B cell (primary cell): ENCODE measurements around the gene LNX1. TPM values are rescaled to one million over a fixed set of nuclear protein-coding genes. Genes with fewer than 3 reads are reported as not detected.

Experiments used
- ATAC-seq: fragments of 200-7000 bp; cut with Tn5 transposase; one replicate; pipeline ENCODE4 v1.10.0; 2021; ENCODE audit warnings: low read depth, mild to moderate bottlenecking, moderate number of reproducible peaks, moderate library complexity
- CTCF ChIA-PET: fragments of 350-600 bp; sonication (Branson Sonifier 250); formaldehyde crosslinking; loops from one replicate; lab custom pipeline; 2021; ENCODE audit warnings: antibody characterized with exemption, inconsistent platforms; lab: Charles Lee
- POLR2A ChIA-PET: fragments of 350-600 bp; sonication (Branson Sonifier 250); formaldehyde crosslinking; loops from one replicate; lab custom pipeline; 2021; ENCODE audit warnings: antibody characterized with exemption; lab: Charles Lee
- DNase-seq: peaks from one replicate; pipeline ENCODE4 v3.0.0; 2013
- H2AFZ ChIP-seq: 2 replicates; pipeline ENCODE4 v1.6.1; 2012; ENCODE audit warnings: mild to moderate bottlenecking, low read depth, low read length; ENCODE audit not compliant: insufficient read depth, poor library complexity, severe bottlenecking
- H3K27ac ChIP-seq, 2 donors: 1 replicate in 1 of 2; 2 replicates in 1 of 2; pipeline ENCODE4 v1.5.1; 2012 to 2013; ENCODE audit warnings: low read length in 2 of 2, mild to moderate bottlenecking in 2 of 2, moderate library complexity in 1 of 2
- H3K27me3 ChIP-seq, 4 experiments: fragments of 200-600 bp in 1 of 4; sonication (generic) in 1 of 4; replicated peaks in 1 of 4; 1 replicate in 2 of 4; 2 replicates in 2 of 4; pipeline versions ENCODE4 v1.6.1 to v1.7.0; 2013 to 2016; ENCODE audit warnings: low read length in 3 of 4, mild to moderate bottlenecking in 2 of 4, mixed read lengths in 1 of 4, moderate library complexity in 1 of 4; ENCODE audit not compliant: insufficient read depth in 4 of 4, control insufficient read depth in 3 of 4; ENCODE audit errors: control extremely low read depth in 1 of 4
- H3K36me3 ChIP-seq, 2 experiments: replicated peaks in 1 of 2; 1 replicate in 1 of 2; 2 replicates in 1 of 2; pipeline versions ENCODE4 v1.6.1 to v1.7.1; 2013; ENCODE audit warnings: low read length in 1 of 2; ENCODE audit not compliant: insufficient read depth in 2 of 2, control insufficient read depth in 1 of 2; ENCODE audit errors: control extremely low read depth in 1 of 2, extremely low read depth in 1 of 2
- H3K4me1 ChIP-seq, 2 donors: fragments of 200-600 bp in 1 of 2; sonication (generic) in 1 of 2; 1 replicate in 1 of 2; 2 replicates in 1 of 2; pipeline versions ENCODE4 v1.5.1 to v1.6.1; 2013 to 2017; ENCODE audit warnings: low read length in 2 of 2; ENCODE audit not compliant: control insufficient read depth in 2 of 2, insufficient read depth in 2 of 2
- H3K4me2 ChIP-seq: replicated peaks from 2 replicates; pipeline ENCODE3; 2012; ENCODE audit warnings: mild to moderate bottlenecking, low read depth, low read length; ENCODE audit not compliant: poor library complexity, severe bottlenecking
- H3K4me3 ChIP-seq, 5 experiments: fragments of 200-600 bp in 1 of 5; sonication (generic) in 1 of 5; 1 replicate in 3 of 5; 2 replicates in 2 of 5; pipeline versions ENCODE4 v1.5.1 to v1.7.0; 2011 to 2016; ENCODE audit warnings: low read length in 4 of 5, mild to moderate bottlenecking in 4 of 5, low read depth in 2 of 5, control low read depth in 1 of 5, moderate library complexity in 1 of 5; ENCODE audit not compliant: insufficient read depth in 1 of 5; ENCODE audit errors: control extremely low read depth in 1 of 5, extremely low read depth in 1 of 5
- H3K79me2 ChIP-seq: fragments of 200-600 bp; sonication (generic); one replicate; pipeline ENCODE4 v1.6.0; 2016; ENCODE audit warnings: low read length; ENCODE audit not compliant: control insufficient read depth, insufficient read depth
- H3K9ac ChIP-seq: fragments of 200-600 bp; sonication (generic); 2 replicates; pipeline ENCODE4 v1.6.1; 2017; ENCODE audit warnings: mild to moderate bottlenecking, low read length, moderate library complexity
- H3K9me3 ChIP-seq, 3 donors: one replicate each; pipeline versions ENCODE4 v1.6.1 to v1.7.1; 2013; ENCODE audit warnings: low read length in 2 of 3; ENCODE audit not compliant: control insufficient read depth in 2 of 3, insufficient read depth in 1 of 3; ENCODE audit errors: control extremely low read depth in 1 of 3
- H4K20me1 ChIP-seq: 2 replicates; pipeline ENCODE4 v1.6.0; 2012; ENCODE audit warnings: mild to moderate bottlenecking, low read length; ENCODE audit not compliant: insufficient read depth, control insufficient read depth, poor library complexity, severe bottlenecking
- H3K27ac Mint-ChIP-seq: one replicate; pipeline ENCODE4 v1.8.0; 2021; ENCODE audit warnings: mixed read lengths
- H3K27me3 Mint-ChIP-seq: one replicate; pipeline ENCODE4 v1.8.0; 2021; ENCODE audit warnings: mixed read lengths
- H3K4me1 Mint-ChIP-seq: one replicate; pipeline ENCODE4 v1.8.0; 2021; ENCODE audit warnings: mixed read lengths
- H3K4me3 Mint-ChIP-seq: one replicate; pipeline ENCODE4 v1.8.0; 2021; ENCODE audit warnings: mixed read lengths
- H3K9me3 Mint-ChIP-seq: one replicate; pipeline ENCODE4 v1.8.0; 2022; ENCODE audit warnings: mixed read lengths; ENCODE audit not compliant: insufficient read depth
- EZH2 ChIP-seq: IDR thresholded peaks from 2 replicates; pipeline ENCODE4 v1.6.1; 2012; ENCODE audit warnings: borderline replicate concordance, low read depth, mild to moderate bottlenecking, moderate library complexity, low read length; ENCODE audit not compliant: insufficient read depth, poor library complexity, severe bottlenecking
- WGBS: methylation state at CpG from one replicate; pipeline ENCODE4 v1.1.5; 2013; ENCODE audit warnings: missing lambda C conversion rate; ENCODE audit not compliant: insufficient coverage; 5-methylcytosine and 5-hydroxymethylcytosine counted together
- intact Hi-C: fragments of 100-400 bp; cut with micrococcal nuclease; formaldehyde crosslinking; loops from one replicate; pipeline ENCODE4 v1.10.0; 2022
- polyA plus RNA-seq: library from polyadenylated mRNA; depleted of rRNA; stranded (reverse); fragments of >200 nt; gene quantifications from 2 replicates; pipeline ENCODE4 v1.2.3, GENCODE V29; 2012
- total RNA-seq, 2 donors: library from RNA; stranded (reverse); fragments of 120-200 nt in 1 of 2; gene quantifications; 1 replicate in 1 of 2; 2 replicates in 1 of 2; pipeline versions ENCODE4 v1.2.3 to v1.2.4, GENCODE V29; 2013 to 2022
- TF ChIP-seq, protein P1 (sequence below): fragments of 200-600 bp; IDR thresholded peaks from one replicate; pipeline ENCODE4 v1.8.0; 2022; ENCODE audit warnings: antibody characterized with exemption, mild to moderate bottlenecking

The LNX1 gene
- total and polyA plus RNA-seq, 2 donors (not counting 1 experiment from before 2014, with no cell fraction given), result not detected

- TF ChIP-seq, protein P1, sequence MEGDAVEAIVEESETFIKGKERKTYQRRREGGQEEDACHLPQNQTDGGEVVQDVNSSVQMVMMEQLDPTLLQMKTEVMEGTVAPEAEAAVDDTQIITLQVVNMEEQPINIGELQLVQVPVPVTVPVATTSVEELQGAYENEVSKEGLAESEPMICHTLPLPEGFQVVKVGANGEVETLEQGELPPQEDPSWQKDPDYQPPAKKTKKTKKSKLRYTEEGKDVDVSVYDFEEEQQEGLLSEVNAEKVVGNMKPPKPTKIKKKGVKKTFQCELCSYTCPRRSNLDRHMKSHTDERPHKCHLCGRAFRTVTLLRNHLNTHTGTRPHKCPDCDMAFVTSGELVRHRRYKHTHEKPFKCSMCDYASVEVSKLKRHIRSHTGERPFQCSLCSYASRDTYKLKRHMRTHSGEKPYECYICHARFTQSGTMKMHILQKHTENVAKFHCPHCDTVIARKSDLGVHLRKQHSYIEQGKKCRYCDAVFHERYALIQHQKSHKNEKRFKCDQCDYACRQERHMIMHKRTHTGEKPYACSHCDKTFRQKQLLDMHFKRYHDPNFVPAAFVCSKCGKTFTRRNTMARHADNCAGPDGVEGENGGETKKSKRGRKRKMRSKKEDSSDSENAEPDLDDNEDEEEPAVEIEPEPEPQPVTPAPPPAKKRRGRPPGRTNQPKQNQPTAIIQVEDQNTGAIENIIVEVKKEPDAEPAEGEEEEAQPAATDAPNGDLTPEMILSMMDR, result no peak
- no peak for TF ChIP-seq EZH2
- Mint-ChIP-seq H3K27ac (no peak overlapping the region), H3K4me3 (no peak overlapping the region), H3K27me3 (peaks cover 28% of the 10 kb centered on the region), H3K4me1 (no peaks in the 10 kb centered on the region), H3K9me3 (no peaks in the 10 kb centered on the region)
- no peaks in the 10 kb centered on the region for H3K36me3 ChIP-seq
- H2AFZ ChIP-seq, result no peak overlapping the region
- H3K4me2 ChIP-seq, result no peak overlapping the region
- no peak overlapping the region for H3K27ac ChIP-seq
- H3K4me1 ChIP-seq, result no peaks in the 10 kb centered on the region
- no peak overlapping the region for H3K9ac ChIP-seq
- no peak for DNase-seq
- no peak for ATAC-seq
- H3K9me3 ChIP-seq, result peaks cover 0 to 3% (median 0%) of the 10 kb centered on the region in 3 donors
- intact Hi-C loops, result no loop called here
- WGBS, result 45% methylated on average over 1 of the region's 1 CpG
- no peaks in the 10 kb centered on the region for H4K20me1 ChIP-seq
- H3K4me3 ChIP-seq, result no peak overlapping the region
- CTCF ChIA-PET, result no interaction called here
- POLR2A ChIA-PET, result no interaction called here
- peaks cover 0 to 17% (median 0%) of the 10 kb centered on the region in 4 experiments for H3K27me3 ChIP-seq
- H3K79me2 ChIP-seq, result no peaks in the 10 kb centered on the region
Measured at GRCh38 chr4:53629296-53629695, 38.0 kb upstream of the LNX1 start.

GRCh38 chr4:53626491-53626890, 35.2 kb upstream of the LNX1 start:
- Mint-ChIP-seq H3K27ac (no peak overlapping the region), H3K9me3 (no peaks in the 10 kb centered on the region), H3K4me3 (no peak overlapping the region), H3K27me3 (peaks cover 18% of the 10 kb centered on the region), H3K4me1 (no peaks in the 10 kb centered on the region)
- ChIA-PET POLR2A (no interaction called here), CTCF (no interaction called here)
- WGBS, result no CpG with 5 or more reads among the region's 1 CpG
- no peak overlapping the region for H2AFZ ChIP-seq
- H3K4me2 ChIP-seq, result no peak overlapping the region
- H3K9ac ChIP-seq, result no peak overlapping the region
- H3K79me2 ChIP-seq, result no peaks in the 10 kb centered on the region
- no peak for TF ChIP-seq EZH2
- TF ChIP-seq, protein P1, result no peak
- peaks cover 0 to 5% (median 0%) of the 10 kb centered on the region in 4 experiments for H3K27me3 ChIP-seq
- H3K27ac ChIP-seq, result no peak overlapping the region
- no peak for DNase-seq
- no peak for ATAC-seq
- intact Hi-C loops, result no loop called here
- no peak overlapping the region for H3K4me3 ChIP-seq
- H4K20me1 ChIP-seq, result no peaks in the 10 kb centered on the region
- H3K9me3 ChIP-seq, result peaks cover 0 to 3% (median 0%) of the 10 kb centered on the region in 3 donors
- no peaks in the 10 kb centered on the region for H3K36me3 ChIP-seq
- no peaks in the 10 kb centered on the region for H3K4me1 ChIP-seq
